ENCODE measurements around the gene CHRNB1. TPM values are rescaled to one million over a fixed set of nuclear protein-coding genes. Genes with fewer than 3 reads are reported as not detected.
A peak's percentile ranks its signal among the peaks of the same experiment; 100 is the strongest.

Gene CHRNB1
- total RNA-seq, 1 donor from 2014 or later = 11.7 TPM

DNA sequence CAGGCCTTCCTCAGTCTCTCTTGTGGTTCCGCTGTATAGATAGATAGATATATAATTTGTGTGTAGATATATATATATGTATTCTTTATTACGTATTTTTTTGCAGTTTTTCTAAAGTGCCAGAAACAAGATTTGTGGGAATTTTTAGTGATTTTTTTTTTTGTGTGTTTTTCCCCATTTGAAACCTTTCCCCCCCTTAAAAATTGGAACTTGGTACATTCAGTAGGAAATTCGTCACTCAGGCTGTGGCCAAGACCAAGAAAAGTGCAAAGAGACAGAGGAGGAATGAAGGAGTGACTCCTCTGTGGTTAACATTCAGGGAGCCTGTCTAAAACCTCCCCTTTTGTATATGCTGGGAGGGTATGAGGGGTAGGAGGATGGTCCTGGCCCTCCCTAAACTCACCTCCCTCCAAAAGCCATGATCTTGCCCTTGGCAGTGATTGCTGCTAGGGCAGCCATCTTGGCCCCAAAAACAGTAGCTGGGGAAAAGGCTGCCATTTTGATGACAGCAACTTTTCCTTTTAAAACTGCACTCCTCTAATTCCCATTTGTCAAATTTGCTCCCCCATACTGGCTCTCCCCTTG lies 15.2 kb downstream of the CHRNB1 start:
- Histone ChIP-seq H2AFZ (ENCODE audit: low read depth, low read length) (no peak overlapping the region), H3K4me2 (ENCODE audit: low read length) (no peak overlapping the region), H3K4me1 (ENCODE audit: insufficient read depth, low read length) (no peaks in the 10 kb centered on the region), H4K20me1 (ENCODE audit: insufficient read depth, low read length) (peaks cover 7% of the 10 kb centered on the region), H3K79me2 (ENCODE audit: insufficient read depth, low read length) (no peaks in the 10 kb centered on the region), H3K27ac (ENCODE audit: low read depth, low read length) (no peak overlapping the region), H3K27me3 (ENCODE audit: insufficient read depth, low read length) (no peaks in the 10 kb centered on the region), H3K36me3 (ENCODE audit: insufficient read depth, low read length) (peaks cover 3% of the 10 kb centered on the region), H3K4me3 (ENCODE audit: insufficient read depth, low read depth, low read length) (no peak overlapping the region), H3K9ac (ENCODE audit: low read length) (no peak overlapping the region), H3K9me3 (ENCODE audit: insufficient read depth, low read depth, low read length) (no peaks in the 10 kb centered on the region)
- Mint-ChIP-seq H3K36me3 (ENCODE audit: low read depth, unreplicated experiment) (peaks cover 13% of the 10 kb centered on the region), H3K9me3 (ENCODE audit: unreplicated experiment) (no peaks in the 10 kb centered on the region), H3K27me3 (ENCODE audit: low read depth, unreplicated experiment) (no peaks in the 10 kb centered on the region), H3K27ac (ENCODE audit: unreplicated experiment) (no peak overlapping the region), H3K4me3 (ENCODE audit: unreplicated experiment) (peak overlapping the region; percentile 47), H3K4me1 (ENCODE audit: low read depth, unreplicated experiment) (peaks cover 6% of the 10 kb centered on the region)
- no peak for DNase-seq (ENCODE audit: low read depth)
- no peak for FAIRE-seq
- TF ChIP-seq CTCF (IDR thresholded peaks at IDR 0.05; ENCODE audit: insufficient read depth, low read depth, low read length) (no peak), EZH2 (IDR thresholded peaks at IDR 0.05; ENCODE audit: insufficient read depth, low read length) (no peak)

GRCh38 chr17:7460850-7461660 lies 16.2 kb downstream of the CHRNB1 start:
- Histone ChIP-seq H3K4me3 (ENCODE audit: insufficient read depth, low read depth, low read length) (no peak overlapping the region), H4K20me1 (ENCODE audit: insufficient read depth, low read length) (peaks cover 7% of the 10 kb centered on the region), H3K79me2 (ENCODE audit: insufficient read depth, low read length) (no peaks in the 10 kb centered on the region), H3K9me3 (ENCODE audit: insufficient read depth, low read depth, low read length) (no peaks in the 10 kb centered on the region), H3K9ac (ENCODE audit: low read length) (no peak overlapping the region), H3K4me1 (ENCODE audit: insufficient read depth, low read length) (no peaks in the 10 kb centered on the region), H3K36me3 (ENCODE audit: insufficient read depth, low read length) (peaks cover 3% of the 10 kb centered on the region), H2AFZ (ENCODE audit: low read depth, low read length) (no peak overlapping the region), H3K27me3 (ENCODE audit: insufficient read depth, low read length) (no peaks in the 10 kb centered on the region), H3K4me2 (ENCODE audit: low read length) (no peak overlapping the region), H3K27ac (ENCODE audit: low read depth, low read length) (no peak overlapping the region)
- FAIRE-seq (no peak), DNase-seq (ENCODE audit: low read depth) (no peak)
- no peaks in the 10 kb centered on the region for H3K9me3 Mint-ChIP-seq (ENCODE audit: unreplicated experiment)
- H3K27me3 Mint-ChIP-seq (ENCODE audit: low read depth, unreplicated experiment) = no peaks in the 10 kb centered on the region
- H3K36me3 Mint-ChIP-seq (ENCODE audit: low read depth, unreplicated experiment) = peaks cover 10% of the 10 kb centered on the region
- no peak for TF ChIP-seq EZH2 (IDR thresholded peaks at IDR 0.05; ENCODE audit: insufficient read depth, low read length)
- TF ChIP-seq CTCF (IDR thresholded peaks at IDR 0.05; ENCODE audit: insufficient read depth, low read depth, low read length) = no peak
- H3K27ac Mint-ChIP-seq (ENCODE audit: unreplicated experiment) = peak overlapping the region; percentile 44
- H3K4me3 Mint-ChIP-seq (ENCODE audit: unreplicated experiment) = peak overlapping the region; percentile 58
- H3K4me1 Mint-ChIP-seq (ENCODE audit: low read depth, unreplicated experiment) = peaks cover 2% of the 10 kb centered on the region
